Ascending aorta (tissue), 2 donors: ENCODE results near the gene GAL3ST1. TPM values are rescaled to one million over a fixed set of nuclear protein-coding genes. Genes with fewer than 3 reads are reported as not detected.

Experiments
- DNase-seq, 2 donors: peaks; one replicate each; pipeline ENCODE4 v3.0.0-alpha.2; 2019; ENCODE audit warnings: low spot score in 2 of 2
- H3K27ac ChIP-seq, 2 donors: fragments of 200-600 bp; sonication (generic); one replicate each; pipeline ENCODE4 v1.5.1; 2016 to 2017; ENCODE audit warnings: mild to moderate bottlenecking in 1 of 2
- H3K27me3 ChIP-seq: fragments of 200-600 bp; sonication (generic); one replicate; pipeline ENCODE4 v1.5.1; 2017
- H3K36me3 ChIP-seq, 2 donors: fragments of 200-600 bp; sonication (generic); one replicate each; pipeline ENCODE4 v1.5.1; 2016
- H3K4me1 ChIP-seq, 2 donors: fragments of 200-600 bp; sonication (generic); one replicate each; pipeline ENCODE4 v1.5.1; 2016 to 2017; ENCODE audit warnings: mild to moderate bottlenecking in 1 of 2
- H3K4me3 ChIP-seq, 2 donors: fragments of 200-600 bp; sonication (generic); one replicate each; pipeline ENCODE4 v1.5.1; 2016 to 2017; ENCODE audit warnings: mild to moderate bottlenecking in 1 of 2
- H3K9me3 ChIP-seq, 2 donors: fragments of 200-600 bp; sonication (generic); one replicate each; pipeline ENCODE4 v1.5.1; 2016
- CTCF ChIP-seq, 3 experiments: fragments of 200-600 bp in 2 of 3; fragments of 450-650 bp in 1 of 3; sonication (generic) in 2 of 3; IDR thresholded peaks; one replicate each; pipeline ENCODE4 v1.5.1; 2016 to 2019; ENCODE audit warnings: antibody characterized with exemption in 3 of 3, mild to moderate bottlenecking in 1 of 3, moderate library complexity in 1 of 3
- intact Hi-C: fragments of 100-400 bp; cut with DNase I; formaldehyde crosslinking; loops from one replicate; pipeline ENCODE4 v1.15.1; 2023
- total RNA-seq: library from RNA; depleted of rRNA; stranded (reverse); fragments of >200 nt; gene quantifications from one replicate; pipeline ENCODE4 v1.1.0, GENCODE V29; 2016

Gene GAL3ST1
- total RNA-seq, 1 donor from 2014 or later = not detected

- Histone ChIP-seq H3K9me3 (no peaks in the 10 kb centered on the region), H3K4me1 (no peaks in the 10 kb centered on the region), H3K4me3 (no peak overlapping the region), H3K36me3 (no peaks in the 10 kb centered on the region), H3K27me3 (no peaks in the 10 kb centered on the region), H3K27ac (no peak overlapping the region)
- no peak for TF ChIP-seq CTCF (IDR thresholded peaks at IDR 0.05)
- no peak for DNase-seq
- intact Hi-C loops = no loop called here
Measured at GRCh38 chr22:30519842-30520425, 54.5 kb downstream of the GAL3ST1 start.

DNA sequence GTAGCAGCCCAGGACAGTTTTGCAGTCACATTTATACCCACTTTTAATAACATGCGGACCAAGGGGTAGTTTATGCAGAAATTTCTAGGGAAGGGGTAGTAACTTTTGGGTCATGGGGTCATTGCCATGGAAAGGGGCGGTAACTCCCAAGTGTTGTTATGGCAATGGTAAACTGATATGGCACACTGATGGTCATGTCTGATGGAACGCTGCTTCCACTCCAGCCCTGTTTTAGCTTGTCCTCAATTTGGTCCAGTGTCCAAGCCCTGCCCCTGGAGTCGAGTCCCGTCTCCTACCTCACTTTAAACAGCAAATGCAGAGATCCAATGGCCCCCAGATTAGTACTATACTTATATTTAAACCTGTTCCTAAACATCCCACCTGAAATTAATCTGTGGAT, 57.7 kb downstream of the GAL3ST1 start:
- no peaks in the 10 kb centered on the region for H3K4me1 ChIP-seq
- no peak overlapping the region for H3K27ac ChIP-seq
- H3K27me3 ChIP-seq = no peaks in the 10 kb centered on the region
- no peak for DNase-seq
- no peak for TF ChIP-seq CTCF (IDR thresholded peaks at IDR 0.05)
- intact Hi-C loops = no loop called here
- no peak overlapping the region for H3K4me3 ChIP-seq
- no peaks in the 10 kb centered on the region for H3K36me3 ChIP-seq
- H3K9me3 ChIP-seq = no peaks in the 10 kb centered on the region

GRCh38 chr22:30516273-30516672, 58.2 kb downstream of the GAL3ST1 start:
- TF ChIP-seq CTCF (IDR thresholded peaks at IDR 0.05) = no peak
- Histone ChIP-seq H3K4me3 (no peak overlapping the region), H3K9me3 (no peaks in the 10 kb centered on the region), H3K27ac (no peak overlapping the region), H3K27me3 (no peaks in the 10 kb centered on the region), H3K4me1 (no peaks in the 10 kb centered on the region), H3K36me3 (no peaks in the 10 kb centered on the region)
- no peak for DNase-seq
- intact Hi-C loops = no loop called here

DNA sequence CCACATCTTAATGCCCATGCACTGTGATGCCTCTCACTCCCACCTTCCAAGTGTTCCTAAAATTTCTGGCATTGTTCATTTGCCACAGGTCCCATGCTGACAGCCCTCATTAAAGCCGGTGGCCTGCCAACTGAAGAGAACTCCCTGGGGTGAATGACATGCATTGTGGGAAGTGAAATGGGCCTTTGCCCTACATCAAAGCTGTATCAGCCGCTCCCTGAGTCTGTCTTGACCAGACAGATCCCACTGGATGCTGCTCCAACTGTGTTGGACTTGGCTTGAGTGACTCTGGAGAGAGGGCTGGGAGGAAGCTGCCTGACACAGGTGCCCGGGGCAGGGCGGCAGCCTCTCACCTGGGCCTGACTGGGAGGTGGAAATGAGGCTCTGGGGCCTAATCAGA, 60.2 kb downstream of the GAL3ST1 start:
- DNase-seq = no peak
- Histone ChIP-seq H3K27ac (no peak overlapping the region), H3K9me3 (no peaks in the 10 kb centered on the region), H3K27me3 (no peaks in the 10 kb centered on the region), H3K4me1 (no peaks in the 10 kb centered on the region), H3K36me3 (no peaks in the 10 kb centered on the region), H3K4me3 (no peak overlapping the region)
- intact Hi-C loops = no loop called here
- TF ChIP-seq CTCF (IDR thresholded peaks at IDR 0.05) = no peak

DNA sequence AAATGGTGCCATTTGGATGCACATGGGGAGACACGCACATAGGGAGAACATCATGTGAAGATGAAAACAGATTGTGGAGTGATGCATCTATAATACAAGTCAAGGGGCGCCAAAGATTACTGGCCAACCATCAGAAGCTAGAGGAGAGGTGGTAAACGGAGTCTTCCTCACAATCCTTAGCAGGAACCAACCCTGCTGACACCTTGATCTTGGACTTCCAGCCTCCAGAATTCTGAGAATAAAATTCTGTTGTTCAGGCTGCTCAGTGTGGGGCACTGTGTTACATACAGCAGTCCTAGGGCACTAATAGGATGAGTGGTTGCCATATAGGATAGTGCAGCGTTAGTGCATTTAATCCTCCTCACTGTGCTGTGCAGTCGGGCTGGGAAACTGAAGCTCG, 61.0 kb downstream of the GAL3ST1 start:
- Histone ChIP-seq H3K9me3 (no peaks in the 10 kb centered on the region), H3K36me3 (no peaks in the 10 kb centered on the region), H3K27me3 (no peaks in the 10 kb centered on the region), H3K4me3 (no peak overlapping the region), H3K4me1 (no peaks in the 10 kb centered on the region), H3K27ac (no peak overlapping the region)
- no peak for TF ChIP-seq CTCF (IDR thresholded peaks at IDR 0.05)
- no peak for DNase-seq
- intact Hi-C loops = no loop called here

- no peak overlapping the region for H3K4me3 ChIP-seq
- TF ChIP-seq CTCF (IDR thresholded peaks at IDR 0.05) = no peak
- H3K4me1 ChIP-seq = no peaks in the 10 kb centered on the region
- H3K27ac ChIP-seq = no peak overlapping the region
- no peaks in the 10 kb centered on the region for H3K36me3 ChIP-seq
- H3K27me3 ChIP-seq = no peaks in the 10 kb centered on the region
- H3K9me3 ChIP-seq = no peaks in the 10 kb centered on the region
- intact Hi-C loops = no loop called here
- DNase-seq = no peak
Measured at GRCh38 chr22:30511911-30512310, 62.6 kb downstream of the GAL3ST1 start.
